BJ (cell line): ENCODE measurements around the gene PRKD2. TPM values are rescaled to one million over a fixed set of nuclear protein-coding genes. Genes with fewer than 3 reads are reported as not detected.

ENCODE experiments used
- CTCF ChIA-PET: fragments of 350-600 bp; formaldehyde crosslinking; extraction: SDS; loops from one replicate; lab custom pipeline; 2021; ENCODE audit warnings: antibody characterized with exemption, inconsistent platforms; lab: Yijun Ruan, JAX
- POLR2A ChIA-PET: fragments of 300-600 bp; sonication (Branson Sonifier 250); formaldehyde crosslinking; extraction: SDS; loops from one replicate; lab custom pipeline; 2021; ENCODE audit warnings: antibody characterized with exemption; lab: Charles Lee
- DNase-seq: peaks from one replicate; pipeline ENCODE4 v3.0.0-alpha.2; 2011; ENCODE audit warnings: low read depth
- H3K27me3 ChIP-seq: 2 replicates; pipeline ENCODE4 v1.6.0; 2011; ENCODE audit warnings: low read length; ENCODE audit not compliant: control insufficient read depth, insufficient read depth
- H3K36me3 ChIP-seq: 2 replicates; pipeline ENCODE4 v1.5.1; 2011; ENCODE audit warnings: low read length; ENCODE audit not compliant: control insufficient read depth, insufficient read depth
- H3K4me3 ChIP-seq: 2 replicates; pipeline ENCODE4 v1.5.1; 2011; ENCODE audit warnings: low read depth, mild to moderate bottlenecking, control low read depth, low read length
- polyA plus RNA-seq: library from polyadenylated mRNA; depleted of rRNA; stranded (reverse); fragments of >200 nt; gene quantifications from 2 replicates; pipeline ENCODE4 v1.2.3, GENCODE V29; 2011
- TF ChIP-seq, protein P1 (sequence below): IDR thresholded peaks from 2 replicates; pipeline ENCODE4 v1.5.1; 2011; ENCODE audit warnings: low read depth, mild to moderate bottlenecking, control low read depth, inconsistent platforms, low read length, moderate library complexity; ENCODE audit not compliant: insufficient read depth

Gene PRKD2
- polyA plus RNA-seq, 1 experiment: 19.4 TPM

DNA sequence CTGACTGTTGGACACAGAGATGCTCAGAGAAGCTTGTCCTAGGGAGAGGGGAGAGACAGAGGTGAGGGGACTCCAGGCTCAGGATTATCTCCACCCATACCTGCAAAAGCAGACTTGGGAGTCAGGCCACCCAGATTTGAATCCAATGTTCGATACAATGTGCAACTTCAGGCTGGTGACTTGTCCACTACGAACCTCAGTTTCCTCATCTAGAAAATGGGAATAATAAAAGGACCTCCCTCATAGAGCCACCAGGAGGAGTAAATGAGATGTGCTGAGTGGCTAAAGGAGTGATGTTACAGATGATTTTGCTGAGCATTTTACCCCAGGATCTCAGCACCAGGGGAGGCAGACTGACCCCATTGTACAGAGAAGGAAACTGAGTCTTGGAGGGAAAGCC lies 25.0 kb downstream of the PRKD2 start:
- ChIA-PET CTCF (interaction anchor here (2.6 kb wide), 1 partner anchor 12 kb away, joined by 13 read pairs; no protein-coding TSS in a partner anchor), POLR2A (no interaction called here)
- DNase-seq: no peak
- TF ChIP-seq, protein P1, sequence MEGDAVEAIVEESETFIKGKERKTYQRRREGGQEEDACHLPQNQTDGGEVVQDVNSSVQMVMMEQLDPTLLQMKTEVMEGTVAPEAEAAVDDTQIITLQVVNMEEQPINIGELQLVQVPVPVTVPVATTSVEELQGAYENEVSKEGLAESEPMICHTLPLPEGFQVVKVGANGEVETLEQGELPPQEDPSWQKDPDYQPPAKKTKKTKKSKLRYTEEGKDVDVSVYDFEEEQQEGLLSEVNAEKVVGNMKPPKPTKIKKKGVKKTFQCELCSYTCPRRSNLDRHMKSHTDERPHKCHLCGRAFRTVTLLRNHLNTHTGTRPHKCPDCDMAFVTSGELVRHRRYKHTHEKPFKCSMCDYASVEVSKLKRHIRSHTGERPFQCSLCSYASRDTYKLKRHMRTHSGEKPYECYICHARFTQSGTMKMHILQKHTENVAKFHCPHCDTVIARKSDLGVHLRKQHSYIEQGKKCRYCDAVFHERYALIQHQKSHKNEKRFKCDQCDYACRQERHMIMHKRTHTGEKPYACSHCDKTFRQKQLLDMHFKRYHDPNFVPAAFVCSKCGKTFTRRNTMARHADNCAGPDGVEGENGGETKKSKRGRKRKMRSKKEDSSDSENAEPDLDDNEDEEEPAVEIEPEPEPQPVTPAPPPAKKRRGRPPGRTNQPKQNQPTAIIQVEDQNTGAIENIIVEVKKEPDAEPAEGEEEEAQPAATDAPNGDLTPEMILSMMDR: no peak
- no peaks in the 10 kb centered on the region for H3K27me3 ChIP-seq
- peaks cover 41% of the 10 kb centered on the region for H3K36me3 ChIP-seq
- no peak overlapping the region for H3K4me3 ChIP-seq

DNA sequence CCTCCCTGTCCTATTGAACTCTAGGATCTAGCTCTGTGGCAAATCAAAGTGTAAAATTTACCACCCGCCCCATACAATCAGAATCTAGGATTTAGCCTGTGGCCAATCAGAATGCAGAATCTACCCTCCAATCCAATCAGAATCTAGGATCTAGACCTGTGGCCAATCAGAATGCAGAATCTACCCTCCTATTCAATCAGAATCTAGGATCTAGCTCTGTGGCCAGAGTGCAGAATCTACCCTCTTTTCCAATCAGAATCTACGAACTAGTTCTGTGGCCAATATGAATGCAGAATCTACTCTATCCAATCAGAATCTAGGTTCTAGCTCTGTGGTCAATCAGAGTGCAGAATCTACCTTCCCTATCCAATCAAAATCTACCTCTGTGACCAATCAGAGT lies 25.8 kb downstream of the PRKD2 start:
- Histone ChIP-seq H3K36me3 (peaks cover 41% of the 10 kb centered on the region), H3K4me3 (no peak overlapping the region), H3K27me3 (no peaks in the 10 kb centered on the region)
- TF ChIP-seq, protein P1: no peak
- DNase-seq: no peak
- CTCF ChIA-PET: interaction anchor here (1.2 to 2.6 kb wide), 2 partner anchors 13 to 38 kb away, joined by 6 to 13 read pairs; no protein-coding TSS in a partner anchor
- POLR2A ChIA-PET: no interaction called here

DNA sequence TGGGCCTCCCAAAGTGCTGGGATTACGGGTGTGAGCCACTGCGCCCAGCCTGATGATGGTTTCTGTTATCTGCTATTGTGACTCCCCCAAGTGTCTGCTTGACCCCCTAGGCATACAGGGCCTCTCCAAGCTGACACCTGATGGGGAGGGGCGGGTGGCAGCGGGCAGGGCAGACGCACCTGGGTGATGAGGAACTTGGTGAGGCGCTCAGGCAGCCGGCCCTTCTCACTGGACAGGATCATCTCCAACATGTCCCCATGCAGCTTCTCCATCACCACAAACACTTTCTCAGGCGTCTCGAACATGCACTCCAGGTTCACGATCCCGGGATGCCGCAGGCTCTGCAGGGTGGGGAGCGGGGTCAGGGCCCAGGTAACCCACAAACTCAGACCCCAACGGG lies 27.6 kb downstream of the PRKD2 start:
- TF ChIP-seq, protein P1: no peak
- Histone ChIP-seq H3K4me3 (no peak overlapping the region), H3K36me3 (peaks cover 41% of the 10 kb centered on the region), H3K27me3 (no peaks in the 10 kb centered on the region)
- ChIA-PET POLR2A (no interaction called here), CTCF (interaction anchor here (2.2 to 2.6 kb wide), 2 partner anchors 15 kb away, joined by 12 to 13 read pairs; no protein-coding TSS in a partner anchor)
- no peak for DNase-seq

DNA sequence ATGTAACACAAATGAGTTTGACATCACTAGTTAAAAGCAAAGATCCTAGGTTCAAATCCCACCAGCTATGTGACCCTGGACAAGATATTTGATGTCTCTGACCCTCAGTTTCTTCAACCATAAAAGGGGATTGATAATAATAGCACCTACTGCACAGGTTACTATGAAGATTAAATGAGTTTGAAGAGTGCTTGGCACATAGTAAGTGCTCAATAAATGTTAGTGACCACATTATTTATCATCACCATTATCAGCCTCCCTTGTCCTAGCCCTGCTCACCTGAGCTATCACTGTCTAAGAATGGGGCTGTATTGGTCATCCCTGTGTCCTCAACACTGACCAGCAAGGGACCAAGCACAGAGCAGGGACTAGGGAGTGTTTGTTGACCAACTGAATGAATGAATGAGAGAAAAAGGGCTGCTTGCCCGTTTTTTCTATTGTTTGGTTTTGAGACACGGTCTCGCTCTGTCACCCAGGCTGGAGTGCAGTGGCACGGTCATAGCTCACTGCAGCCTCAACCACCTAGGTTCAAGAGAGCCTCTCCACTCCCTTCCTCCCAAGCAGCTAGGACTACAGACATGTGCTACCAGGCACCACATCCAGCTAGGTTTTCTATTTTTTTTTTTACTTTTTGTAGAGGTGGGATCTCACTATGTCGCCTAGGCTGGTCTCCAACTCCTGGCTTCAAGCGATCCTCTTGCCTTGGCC lies 29.3 kb downstream of the PRKD2 start:
- Histone ChIP-seq H3K27me3 (no peaks in the 10 kb centered on the region), H3K36me3 (peaks cover 32% of the 10 kb centered on the region), H3K4me3 (no peak overlapping the region)
- ChIA-PET CTCF (interaction anchor here (0.6 to 2.2 kb wide), 6 partner anchors 9 to 172 kb away, joined by 3 to 12 read pairs (median 3); no protein-coding TSS in a partner anchor), POLR2A (no interaction called here)
- TF ChIP-seq, protein P1: no peak
- DNase-seq: no peak

DNA sequence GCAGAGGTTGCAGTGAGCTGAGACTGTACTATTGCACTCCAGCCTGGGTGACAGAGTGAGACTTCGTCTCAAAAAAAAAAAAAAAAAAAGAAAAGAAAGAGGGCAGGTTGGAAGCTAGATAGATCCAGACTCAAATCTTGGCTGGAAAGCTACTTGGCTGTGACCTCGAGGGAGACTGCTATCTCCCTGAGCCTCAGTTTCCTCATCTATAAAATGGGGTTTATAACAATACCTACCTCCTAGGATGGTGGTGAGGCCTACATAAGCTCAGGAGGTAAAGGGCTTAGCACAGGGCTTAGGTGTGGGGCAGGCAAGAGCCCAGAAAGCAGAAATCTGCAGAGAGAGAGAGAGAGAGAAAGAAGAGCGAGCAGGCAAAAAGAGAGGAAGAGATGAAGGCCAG lies 31.7 kb downstream of the PRKD2 start:
- ChIA-PET CTCF (interaction anchor here (0.8 to 1.9 kb wide), 2 partner anchors 20 to 23 kb away, joined by 3 to 6 read pairs; no protein-coding TSS in a partner anchor), POLR2A (interaction anchor here (0.6 kb wide), 1 partner anchor 277 kb away, joined by 7 read pairs; no protein-coding TSS in a partner anchor)

More for the DNA sequence above, 31.7 kb downstream of the PRKD2 start:
- DNase-seq: no peak
- peaks cover 19% of the 10 kb centered on the region for H3K36me3 ChIP-seq
- H3K4me3 ChIP-seq: no peak overlapping the region
- TF ChIP-seq, protein P1: no peak
- H3K27me3 ChIP-seq: no peaks in the 10 kb centered on the region
